BJ (cell line): ENCODE measurements around the gene KAT6B. TPM values are rescaled to one million over a fixed set of nuclear protein-coding genes. Genes with fewer than 3 reads are reported as not detected.
"Not testable (repeated sequence)": the region's sequence is repeated elsewhere in the genome, so short reads cannot be mapped to it uniquely, and the experiment has no call there.

Source experiments
- CTCF ChIA-PET: fragments of 350-600 bp; formaldehyde crosslinking; extraction: SDS; loops from one replicate; lab custom pipeline; 2021; ENCODE audit warnings: antibody characterized with exemption, inconsistent platforms; lab: Yijun Ruan, JAX
- POLR2A ChIA-PET: fragments of 300-600 bp; sonication (Branson Sonifier 250); formaldehyde crosslinking; extraction: SDS; loops from one replicate; lab custom pipeline; 2021; ENCODE audit warnings: antibody characterized with exemption; lab: Charles Lee
- DNase-seq: peaks from one replicate; pipeline ENCODE4 v3.0.0-alpha.2; 2011; ENCODE audit warnings: low read depth
- H3K27me3 ChIP-seq: 2 replicates; pipeline ENCODE4 v1.6.0; 2011; ENCODE audit warnings: low read length; ENCODE audit not compliant: control insufficient read depth, insufficient read depth
- H3K36me3 ChIP-seq: 2 replicates; pipeline ENCODE4 v1.5.1; 2011; ENCODE audit warnings: low read length; ENCODE audit not compliant: control insufficient read depth, insufficient read depth
- H3K4me3 ChIP-seq: 2 replicates; pipeline ENCODE4 v1.5.1; 2011; ENCODE audit warnings: low read depth, mild to moderate bottlenecking, control low read depth, low read length
- CTCF ChIP-seq: IDR thresholded peaks from 2 replicates; pipeline ENCODE4 v1.5.1; 2011; ENCODE audit warnings: low read depth, mild to moderate bottlenecking, control low read depth, inconsistent platforms, low read length, moderate library complexity; ENCODE audit not compliant: insufficient read depth
- polyA plus RNA-seq: library from polyadenylated mRNA; depleted of rRNA; stranded (reverse); fragments of >200 nt; gene quantifications from 2 replicates; pipeline ENCODE4 v1.2.3, GENCODE V29; 2011

The KAT6B gene
- polyA plus RNA-seq, 1 experiment, result 5.1 TPM

GRCh38 chr10:75049316-75050148 lies 223.1 kb downstream of the KAT6B start:
- Histone ChIP-seq H3K36me3 (no peaks in the 10 kb centered on the region), H3K4me3 (no peak overlapping the region), H3K27me3 (peaks cover 4% of the 10 kb centered on the region)
- no peak for TF ChIP-seq CTCF
- ChIA-PET CTCF (interaction anchor here (0.6 kb wide), 1 partner anchor 151 kb away, joined by 5 read pairs; no protein-coding TSS in a partner anchor), POLR2A (no interaction called here)
- DNase-seq, result no peak

- Histone ChIP-seq H3K27me3 (peaks cover 4% of the 10 kb centered on the region), H3K36me3 (no peaks in the 10 kb centered on the region), H3K4me3 (no peak overlapping the region)
- TF ChIP-seq CTCF, result no peak
- ChIA-PET CTCF (no interaction called here), POLR2A (no interaction called here)
- no peak for DNase-seq
Measured at GRCh38 chr10:75050149-75050919, 223.9 kb downstream of the KAT6B start.

- no peak for DNase-seq
- Histone ChIP-seq H3K4me3 (no peak overlapping the region), H3K27me3 (peaks cover 4% of the 10 kb centered on the region), H3K36me3 (no peaks in the 10 kb centered on the region)
- ChIA-PET POLR2A (no interaction called here), CTCF (no interaction called here)
- TF ChIP-seq CTCF, result no peak
Measured at GRCh38 chr10:75051308-75051707, 224.9 kb downstream of the KAT6B start.

GRCh38 chr10:75055896-75056406 lies 229.6 kb downstream of the KAT6B start:
- POLR2A ChIA-PET, CTCF ChIA-PET, H3K4me3 ChIP-seq, H3K36me3 ChIP-seq, DNase-seq, H3K27me3 ChIP-seq: not testable (repeated sequence)

- ChIA-PET POLR2A (no interaction called here), CTCF (no interaction called here)
- Histone ChIP-seq H3K36me3 (no peaks in the 10 kb centered on the region), H3K4me3 (no peak overlapping the region), H3K27me3 (no peaks in the 10 kb centered on the region)
- DNase-seq, result no peak
- TF ChIP-seq CTCF, result no peak
Measured at GRCh38 chr10:75057680-75058079, 231.3 kb downstream of the KAT6B start.
